ENCODE measurements around the gene KCNH2. TPM values are rescaled to one million over a fixed set of nuclear protein-coding genes. Genes with fewer than 3 reads are reported as not detected.

Gene KCNH2
- total RNA-seq, 1 donor from 2014 or later: 107 TPM

DNA sequence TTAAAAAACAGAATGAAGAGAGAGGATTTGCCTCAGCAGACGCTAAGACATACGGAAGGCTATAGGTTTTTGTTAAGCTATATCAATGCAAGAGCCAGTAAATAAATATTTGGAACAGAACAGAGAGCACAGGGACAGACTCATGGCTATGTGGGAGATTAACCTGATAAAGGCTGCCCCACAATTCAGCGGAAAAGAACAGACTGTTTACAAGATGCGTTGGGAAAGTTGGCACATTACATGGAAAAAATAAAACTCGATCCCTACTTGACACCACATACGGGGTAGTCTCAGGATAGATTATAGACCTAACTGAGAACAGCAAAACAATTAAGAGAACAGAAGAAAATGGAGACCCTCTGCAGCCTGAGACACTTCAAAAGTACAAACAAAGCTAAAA, 10.8 kb downstream of the KCNH2 start:
- intact Hi-C loops (cut with micrococcal nuclease): no loop called here
- ATAC-seq (no peak), DNase-seq (no peak)

DNA sequence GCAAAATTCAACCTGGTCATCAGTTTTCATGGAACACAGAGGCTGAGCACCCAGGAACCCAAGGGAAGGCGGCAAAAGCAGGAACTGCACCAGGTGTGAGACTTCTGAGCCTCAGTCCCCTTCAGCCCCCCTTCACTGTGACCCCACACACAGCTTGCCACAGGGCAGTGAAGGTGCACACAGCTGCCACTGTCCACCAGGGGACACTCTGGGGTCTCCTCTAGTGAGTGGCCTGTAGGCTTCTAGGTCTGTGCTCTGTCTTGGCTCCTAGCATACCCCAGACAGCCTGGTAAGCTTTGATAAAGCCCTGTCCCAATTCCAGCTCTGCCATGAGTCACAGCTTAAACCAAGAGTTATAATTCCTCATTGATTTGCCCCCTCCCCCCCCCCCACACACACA, 12.1 kb downstream of the KCNH2 start:
- DNase-seq: peak; percentile 54
- ATAC-seq: peak; percentile 41

GRCh38 chr7:150965273-150965830, 12.8 kb downstream of the KCNH2 start:
- DNase-seq: peak; percentile 70
- peak; percentile 46 for ATAC-seq
- intact Hi-C loops (cut with micrococcal nuclease): no loop called here

More for the DNA sequence above, 12.1 kb downstream of the KCNH2 start:
- intact Hi-C loops (cut with micrococcal nuclease): no loop called here

- peak; percentile 95 for DNase-seq
- intact Hi-C loops (cut with micrococcal nuclease): no loop called here
- peak; percentile 80 for ATAC-seq
These were observed 13.5 kb downstream of the KCNH2 start for GRCh38 chr7:150964593-150965111.

- intact Hi-C loops (cut with micrococcal nuclease): no loop called here
- peak; percentile 13 for ATAC-seq
- DNase-seq: peak; percentile 48
These were observed 14.2 kb downstream of the KCNH2 start for GRCh38 chr7:150963707-150964559.

- DNase-seq (peak; percentile 79), ATAC-seq (peak; percentile 44)
- intact Hi-C loops (cut with micrococcal nuclease): no loop called here
These were observed 15.3 kb downstream of the KCNH2 start for GRCh38 chr7:150962553-150963399.

DNA sequence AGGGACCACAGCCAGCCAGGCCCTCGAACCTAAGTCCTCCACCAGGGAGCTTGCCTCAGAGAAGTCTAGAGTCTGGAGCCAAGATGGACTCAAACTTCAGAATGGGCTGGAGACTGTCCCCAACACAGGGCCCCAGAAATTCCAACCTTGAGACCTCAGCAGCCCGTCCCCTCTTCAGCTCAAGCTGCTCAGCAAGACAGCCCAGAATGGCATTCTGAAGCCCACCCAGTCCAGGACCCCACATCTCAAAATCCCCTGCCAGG, 15.9 kb downstream of the KCNH2 start:
- ATAC-seq (no peak), DNase-seq (no peak)
- intact Hi-C loops (cut with micrococcal nuclease): no loop called here

- ATAC-seq (no peak), DNase-seq (peak; percentile 28)
- intact Hi-C loops (cut with micrococcal nuclease): no loop called here
These were observed 16.4 kb downstream of the KCNH2 start for GRCh38 chr7:150961510-150962289.

DNA sequence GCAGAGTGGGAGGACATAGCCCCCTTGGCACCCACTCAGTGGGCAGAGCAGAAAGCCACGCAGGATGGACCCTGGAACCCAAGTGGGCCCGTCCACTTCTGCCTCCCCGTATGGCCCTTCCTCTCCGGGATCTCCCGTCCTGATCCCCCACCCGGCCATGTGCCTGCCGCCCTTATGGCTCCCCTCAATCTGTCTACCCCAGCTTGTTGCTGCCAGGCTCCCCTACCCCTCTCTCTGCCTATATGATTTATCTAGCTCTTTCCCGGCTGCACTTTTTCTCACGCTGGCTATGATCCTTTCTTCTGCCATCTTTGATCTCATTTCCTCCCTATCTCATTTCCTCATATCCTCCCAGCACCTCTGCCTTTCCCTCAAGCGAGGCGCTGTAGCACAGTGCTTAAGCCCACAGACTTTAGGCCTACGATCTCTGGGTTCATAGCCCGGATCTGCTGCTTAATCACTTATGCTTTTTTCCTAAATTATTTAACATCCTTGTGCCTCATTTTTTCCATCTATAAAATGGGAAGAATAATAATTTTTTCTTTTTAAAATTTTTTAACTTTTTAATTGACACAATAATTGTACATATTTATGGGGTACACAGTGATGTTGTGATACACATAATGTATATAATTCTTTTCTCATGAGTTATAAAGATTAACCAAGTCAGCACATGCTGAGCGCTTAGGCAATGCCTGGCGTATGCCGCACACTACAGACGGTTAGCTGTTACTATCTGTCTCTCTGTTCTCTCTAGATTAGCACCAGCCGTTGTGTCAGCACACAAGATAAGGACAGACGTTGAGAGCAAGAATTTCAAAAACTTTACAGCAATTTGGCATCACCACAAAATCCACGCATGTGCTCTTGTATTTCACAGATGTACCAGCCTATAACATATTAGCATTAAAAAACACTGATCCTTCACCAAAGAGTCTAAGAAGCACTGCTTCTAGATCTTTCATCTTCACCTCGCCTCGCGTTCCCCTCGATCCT, 18.1 kb downstream of the KCNH2 start:
- ATAC-seq (no peak), DNase-seq (peak; percentile 25)
- intact Hi-C loops (cut with micrococcal nuclease): no loop called here

DNA sequence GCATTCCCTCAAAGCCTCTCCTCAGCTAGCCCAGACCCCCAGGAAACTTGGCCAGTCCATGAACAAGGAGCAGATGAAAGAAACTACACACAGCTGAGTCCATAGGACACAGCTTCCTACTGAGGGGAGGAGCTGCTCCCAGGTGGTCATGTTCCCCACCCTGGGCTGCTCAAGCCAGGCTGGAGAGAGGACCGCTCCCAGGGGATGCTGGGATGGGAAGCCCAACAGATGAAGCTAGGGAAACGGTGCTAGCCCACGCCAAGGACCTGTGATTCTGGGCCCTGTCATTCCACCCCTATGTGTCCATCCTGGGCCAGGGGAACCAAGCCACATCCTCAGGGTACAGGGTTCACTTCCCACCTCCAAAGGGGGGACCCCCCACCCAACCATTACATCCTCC, 19.0 kb downstream of the KCNH2 start:
- DNase-seq (peak; percentile 18), ATAC-seq (no peak)
- intact Hi-C loops (cut with micrococcal nuclease): no loop called here

DNA sequence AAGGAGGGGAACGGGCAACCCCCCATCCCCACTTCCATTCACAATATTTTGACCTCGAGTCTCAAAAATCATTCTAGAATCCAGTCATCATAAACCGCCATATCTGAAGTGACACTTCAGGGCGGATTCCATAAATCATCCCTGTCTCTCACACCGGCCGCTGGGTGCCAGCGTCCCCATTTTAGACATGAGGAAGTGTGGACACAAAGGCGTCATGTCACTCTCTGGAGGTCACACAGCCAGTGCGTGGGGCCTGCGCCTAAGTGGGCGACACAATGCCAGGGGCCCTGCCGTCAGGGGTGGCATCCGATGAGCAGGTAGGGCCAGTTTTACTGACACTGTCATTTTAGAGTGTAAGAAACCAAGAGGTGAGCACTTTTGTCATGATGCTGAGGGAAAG, 19.5 kb downstream of the KCNH2 start:
- ATAC-seq (no peak), DNase-seq (peak; percentile 33)
- intact Hi-C loops (cut with micrococcal nuclease): no loop called here

DNA sequence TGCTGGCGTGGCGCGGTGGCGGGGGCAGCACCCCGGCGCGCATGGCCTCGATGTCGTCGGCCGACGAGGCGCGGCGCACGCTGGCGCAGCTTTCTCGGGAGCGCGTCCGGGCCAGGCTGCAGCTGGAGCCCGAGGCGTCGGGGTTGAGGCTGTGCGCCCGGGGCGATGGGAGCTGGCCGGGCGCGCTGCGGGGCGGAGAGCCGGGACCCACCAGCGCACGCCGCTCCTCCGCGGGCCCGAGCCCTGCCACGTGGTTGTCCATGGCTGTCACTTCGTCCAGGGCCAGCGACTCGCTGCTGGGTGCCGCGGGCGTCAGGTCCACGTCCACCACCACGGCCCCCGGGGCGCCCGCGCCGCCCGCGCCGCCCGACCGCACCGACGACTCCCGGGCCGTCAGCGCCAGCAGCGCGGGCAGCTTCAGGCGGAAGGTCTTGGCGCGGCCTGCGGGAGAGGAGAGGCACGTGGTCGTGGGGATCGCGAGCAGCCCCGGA, 20.0 kb downstream of the KCNH2 start:
- DNase-seq (no peak), ATAC-seq (no peak)
- intact Hi-C loops (cut with micrococcal nuclease): no loop called here

- ATAC-seq: no peak
- no peak for DNase-seq
- intact Hi-C loops (cut with micrococcal nuclease): no loop called here
These were observed 20.7 kb downstream of the KCNH2 start for GRCh38 chr7:150957133-150958020.

DNA sequence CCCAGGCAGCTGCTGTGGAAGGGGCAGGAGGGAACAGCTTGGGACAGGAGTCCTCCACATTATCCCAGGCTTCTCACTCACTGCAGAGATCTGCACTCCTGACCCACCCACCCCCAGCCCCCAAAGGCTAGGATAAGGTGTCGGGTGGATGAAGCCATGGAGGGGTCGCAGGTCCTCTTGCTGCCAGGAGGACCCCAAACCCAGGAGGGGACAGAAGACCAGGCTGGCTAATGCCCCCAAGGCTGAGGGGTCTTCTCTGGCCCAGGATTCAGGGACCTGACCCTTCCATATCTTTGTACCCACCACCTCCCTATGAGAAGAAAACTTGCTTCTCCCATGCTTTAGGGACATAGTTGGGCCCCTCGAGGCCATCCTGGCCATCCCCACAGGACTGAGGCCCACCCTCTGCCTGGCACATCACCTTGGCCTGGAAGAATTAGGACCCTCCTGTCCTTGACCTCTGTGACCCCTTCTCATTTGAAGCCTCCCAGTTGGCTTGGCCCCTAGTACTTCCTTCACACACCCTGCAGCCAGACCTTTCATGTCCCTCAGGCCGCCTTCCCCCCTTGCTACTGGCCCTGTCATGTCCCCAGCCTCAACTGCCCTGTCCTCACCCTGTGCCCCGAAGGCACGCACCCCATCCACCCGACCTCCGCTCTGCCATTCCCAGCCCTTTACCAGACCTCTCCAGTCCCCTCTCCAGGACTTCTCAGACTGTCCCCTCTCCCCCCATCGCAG, 21.6 kb downstream of the KCNH2 start:
- no peak for ATAC-seq
- DNase-seq: no peak
- intact Hi-C loops (cut with micrococcal nuclease): no loop called here

GRCh38 chr7:150955519-150956394, 22.4 kb downstream of the KCNH2 start:
- intact Hi-C loops (cut with micrococcal nuclease): no loop called here
- ATAC-seq (peak; percentile 67), DNase-seq (peak; percentile 82)

All from left ventricle myocardium superior (tissue), 1 donor.